H1 (cell line): ENCODE measurements around the gene SH3BP2. TPM values are rescaled to one million over a fixed set of nuclear protein-coding genes. Genes with fewer than 3 reads are reported as not detected.

ENCODE experiments used
- CTCF ChIA-PET: fragments of 300-600 bp; sonication (Branson Sonifier 250); formaldehyde crosslinking; loops from one replicate; lab custom pipeline; 2021; ENCODE audit not compliant: partially characterized antibody; lab: Charles Lee
- POLR2A ChIA-PET: fragments of 300-600 bp; sonication (Branson Sonifier 250); formaldehyde crosslinking; loops from one replicate; lab custom pipeline; 2021; ENCODE audit warnings: inconsistent platforms; ENCODE audit not compliant: partially characterized antibody; lab: Charles Lee
- DNase-seq, 2 experiments: peaks; one replicate each; pipeline versions ENCODE4 v3.0.0 to v3.0.0-alpha.2; 2010 to 2022; ENCODE audit warnings: low spot score in 2 of 2, low read depth in 1 of 2, mixed read lengths in 1 of 2
- FAIRE-seq: peaks from 2 replicates; lab custom pipeline; 2011; peaks lifted over from hg19 to GRCh38; lab: Jason Lieb, UNC
- H2AFZ ChIP-seq: 2 replicates; pipeline ENCODE4 v1.8.1; 2012; ENCODE audit warnings: low read length, inconsistent platforms
- H2AK5ac ChIP-seq: 2 replicates; pipeline ENCODE4 v1.6.1; 2013; ENCODE audit warnings: low read depth, low read length
- H2BK120ac ChIP-seq: replicated peaks from 2 replicates; pipeline ENCODE3; 2013; ENCODE audit warnings: low read depth, low read length, inconsistent platforms
- H2BK12ac ChIP-seq: 2 replicates; pipeline ENCODE4 v1.6.1; 2013; ENCODE audit warnings: low read depth, low read length
- H2BK15ac ChIP-seq: 2 replicates; pipeline ENCODE4 v1.6.1; 2013; ENCODE audit warnings: low read length
- H2BK20ac ChIP-seq: 2 replicates; pipeline ENCODE4 v1.6.1; 2013; ENCODE audit warnings: low read length
- H2BK5ac ChIP-seq: 2 replicates; pipeline ENCODE4 v1.6.1; 2013; ENCODE audit warnings: low read depth, low read length
- H3K14ac ChIP-seq: 2 replicates; pipeline ENCODE4 v1.6.1; 2013; ENCODE audit warnings: inconsistent platforms; ENCODE audit not compliant: insufficient read length
- H3K18ac ChIP-seq: 2 replicates; pipeline ENCODE4 v1.6.1; 2013; ENCODE audit warnings: low read length; ENCODE audit errors: extremely low read depth
- H3K23ac ChIP-seq: 2 replicates; pipeline ENCODE4 v1.6.1; 2013; ENCODE audit warnings: inconsistent platforms; ENCODE audit not compliant: insufficient read length
- H3K23me2 ChIP-seq: 2 replicates; pipeline ENCODE4 v1.6.1; 2013; ENCODE audit warnings: low read depth, low read length
- H3K27ac ChIP-seq: 2 replicates; pipeline ENCODE4 v1.6.1; 2011; ENCODE audit warnings: low read depth, low read length, inconsistent platforms
- H3K27me3 ChIP-seq, 4 experiments: replicated peaks in 1 of 4; 1 replicate in 1 of 4; 2 replicates in 3 of 4; pipeline versions ENCODE4 v1.6.1 to v1.8.1; 2011 to 2013; ENCODE audit warnings: low read length in 3 of 4, mild to moderate bottlenecking in 3 of 4, inconsistent platforms in 2 of 4, mixed read lengths in 2 of 4, moderate library complexity in 1 of 4; ENCODE audit not compliant: control insufficient read depth in 3 of 4, insufficient read depth in 3 of 4; ENCODE audit errors: extremely low read depth in 1 of 4
- H3K36me3 ChIP-seq, 4 experiments: 2 replicates each; pipeline versions ENCODE4 v1.6.1 to v1.8.1; 2011 to 2013; ENCODE audit warnings: mild to moderate bottlenecking in 4 of 4, low read length in 3 of 4, moderate library complexity in 2 of 4, control low read depth in 1 of 4, inconsistent platforms in 1 of 4; ENCODE audit not compliant: insufficient read depth in 4 of 4, control insufficient read depth in 2 of 4
- H3K4ac ChIP-seq: replicated peaks from 2 replicates; pipeline ENCODE3; 2013; ENCODE audit warnings: low read length, low read depth, mixed read lengths, inconsistent platforms; ENCODE audit not compliant: insufficient read length
- H3K4me1 ChIP-seq, 4 experiments: replicated peaks in 1 of 4; 1 replicate in 1 of 4; 2 replicates in 3 of 4; pipeline versions ENCODE4 v1.6.1 to v1.8.1; 2011 to 2013; ENCODE audit warnings: low read length in 3 of 4, inconsistent platforms in 2 of 4, mixed read lengths in 1 of 4; ENCODE audit not compliant: insufficient read depth in 4 of 4, control insufficient read depth in 3 of 4
- H3K4me2 ChIP-seq, 2 experiments: 2 replicates each; pipeline versions ENCODE4 v1.6.1 to v1.8.1; 2011 to 2013; ENCODE audit warnings: low read depth in 2 of 2, low read length in 2 of 2, control low read depth in 1 of 2, inconsistent platforms in 1 of 2, mild to moderate bottlenecking in 1 of 2; ENCODE audit not compliant: insufficient read depth in 1 of 2
- H3K4me3 ChIP-seq, 4 experiments: fragments of 200-600, 300-600 bp in 1 of 4; sonication (generic), shearing (Covaris generic), sonication (Bioruptor Twin) in 1 of 4; 2 replicates each; pipeline versions ENCODE4 v1.5.1 to v1.8.1; 2011 to 2016; ENCODE audit warnings: low read length in 4 of 4, low read depth in 3 of 4, control low read depth in 2 of 4, inconsistent platforms in 2 of 4, mild to moderate bottlenecking in 2 of 4, mixed read lengths in 1 of 4, moderate library complexity in 1 of 4; ENCODE audit not compliant: insufficient read depth in 2 of 4; ENCODE audit errors: extremely low read depth in 1 of 4
- H3K56ac ChIP-seq: replicated peaks from 2 replicates; pipeline ENCODE3; 2013; ENCODE audit warnings: low read depth, mild to moderate bottlenecking, mixed read lengths, low read length, inconsistent platforms; ENCODE audit not compliant: insufficient read length
- H3K79me1 ChIP-seq: 2 replicates; pipeline ENCODE4 v1.6.1; 2013; ENCODE audit warnings: low read depth, low read length, control low read depth
- H3K79me2 ChIP-seq, 2 experiments: 2 replicates each; pipeline versions ENCODE4 v1.6.1 to v1.8.1; 2012 to 2013; ENCODE audit warnings: low read length in 2 of 2, mild to moderate bottlenecking in 2 of 2, inconsistent platforms in 1 of 2; ENCODE audit not compliant: insufficient read depth in 2 of 2, control insufficient read depth in 1 of 2
- H3K9ac ChIP-seq, 4 experiments: replicated peaks in 1 of 4; 1 replicate in 1 of 4; 2 replicates in 3 of 4; pipeline versions ENCODE4 v1.6.1 to v1.8.1; 2011 to 2013; ENCODE audit warnings: low read depth in 3 of 4, low read length in 3 of 4, control low read depth in 2 of 4, mild to moderate bottlenecking in 2 of 4, moderate library complexity in 2 of 4, inconsistent platforms in 1 of 4; ENCODE audit errors: extremely low read depth in 1 of 4
- H3K9me3 ChIP-seq, 2 experiments: 2 replicates each; pipeline versions ENCODE4 v1.6.1 to v1.8.1; 2012 to 2013; ENCODE audit warnings: mild to moderate bottlenecking in 2 of 2, moderate library complexity in 2 of 2, control low read depth in 1 of 2, inconsistent platforms in 1 of 2, low read depth in 1 of 2, low read length in 1 of 2, mixed read lengths in 1 of 2; ENCODE audit not compliant: insufficient read depth in 2 of 2
- H4K20me1 ChIP-seq, 2 experiments: replicated peaks in 1 of 2; 2 replicates each; pipeline versions ENCODE3 to v1.8.1; 2011 to 2013; ENCODE audit warnings: inconsistent platforms in 2 of 2, low read length in 2 of 2, mild to moderate bottlenecking in 1 of 2; ENCODE audit not compliant: insufficient read depth in 2 of 2, control insufficient read depth in 1 of 2
- H4K5ac ChIP-seq: 2 replicates; pipeline ENCODE4 v1.6.1; 2013; ENCODE audit warnings: low read length, low read depth, mixed read lengths, inconsistent platforms; ENCODE audit not compliant: insufficient read length
- H4K8ac ChIP-seq: 2 replicates; pipeline ENCODE4 v1.8.0; 2013; ENCODE audit warnings: mild to moderate bottlenecking, moderate library complexity, low read length, inconsistent platforms; ENCODE audit not compliant: insufficient read depth; ENCODE audit errors: extremely low read depth
- H4K91ac ChIP-seq: replicated peaks from 2 replicates; pipeline ENCODE3; 2013; ENCODE audit warnings: low read length, mixed read lengths, inconsistent platforms; ENCODE audit not compliant: insufficient read length
- ASH2L ChIP-seq: fragments of 200-600, 300-600 bp; sonication (generic); IDR thresholded peaks from one replicate; pipeline ENCODE4 v1.7.1; 2017; ENCODE audit warnings: low read length
- CTCF ChIP-seq, 3 experiments: IDR thresholded peaks; 1 replicate in 2 of 3; 2 replicates in 1 of 3; pipeline versions ENCODE4 v1.5.1 to v1.6.1; 2011; ENCODE audit warnings: low read length in 3 of 3, mild to moderate bottlenecking in 3 of 3, inconsistent platforms in 2 of 3, low read depth in 1 of 3, moderate library complexity in 1 of 3; ENCODE audit not compliant: insufficient read depth in 1 of 3; ENCODE audit errors: control extremely low read depth in 1 of 3
- EP300 ChIP-seq, 2 experiments: IDR thresholded peaks; 1 replicate in 1 of 2; 2 replicates in 1 of 2; pipeline ENCODE4 v1.6.1; 2011 to 2012; ENCODE audit warnings: low read depth in 2 of 2, low read length in 2 of 2, mild to moderate bottlenecking in 2 of 2, borderline replicate concordance in 1 of 2, inconsistent platforms in 1 of 2, moderate library complexity in 1 of 2
- FOSL1 ChIP-seq: IDR thresholded peaks from 2 replicates; pipeline ENCODE4 v1.6.1; 2011; ENCODE audit warnings: mild to moderate bottlenecking, low read depth, low read length, moderate library complexity; ENCODE audit not compliant: insufficient read depth
- GABPA ChIP-seq: IDR thresholded peaks from 2 replicates; pipeline ENCODE4 v1.6.1; 2011; ENCODE audit warnings: mild to moderate bottlenecking, low read length, moderate library complexity, borderline replicate concordance; ENCODE audit not compliant: insufficient read depth
- KDM1A ChIP-seq: fragments of 200-600, 300-600 bp; sonication (generic); IDR thresholded peaks from 2 replicates; pipeline ENCODE4 v1.7.1; 2016; ENCODE audit warnings: mild to moderate bottlenecking, low read length, borderline replicate concordance
- SP1 ChIP-seq: IDR thresholded peaks from 2 replicates; pipeline ENCODE4 v1.6.1; 2011; ENCODE audit warnings: low read depth, low read length
- SP2 ChIP-seq: IDR thresholded peaks from 2 replicates; pipeline ENCODE4 v1.6.1; 2012; ENCODE audit warnings: mild to moderate bottlenecking, low read length, inconsistent platforms
- TAF1 ChIP-seq: IDR thresholded peaks from 2 replicates; pipeline ENCODE4 v1.6.1; 2011; ENCODE audit warnings: mild to moderate bottlenecking, low read depth, low read length
- WGBS, 2 experiments: shearing (Covaris generic) in 1 of 2; methylation state at CpG; one replicate each; pipeline versions ENCODE4 v1.1.6 to v1.1.7; 2013 to 2015; ENCODE audit warnings: low lambda C conversion rate in 2 of 2, mixed read lengths in 2 of 2, inconsistent platforms in 1 of 2, low coverage in 1 of 2, missing lambda C conversion rate in 1 of 2; ENCODE audit not compliant: insufficient replicate concordance in 2 of 2, insufficient coverage in 1 of 2, insufficient read length in 1 of 2; ENCODE audit errors: extremely low coverage in 1 of 2, missing lambda C conversion rate in 1 of 2; 5-methylcytosine and 5-hydroxymethylcytosine counted together
- polyA plus RNA-seq, 7 experiments: library from polyadenylated mRNA; depleted of rRNA in 3 of 7; stranded (reverse) in 5 of 7; unstranded in 2 of 7; fragments of >200 nt in 5 of 7; fragments of 200-250 nt in 2 of 7; gene quantifications; 1 replicate in 5 of 7; 2 replicates in 1 of 7; 4 replicates in 1 of 7; pipeline versions ENCODE4 v1.2.1 to v1.2.3, GENCODE V29; 2011 to 2013; ENCODE audit warnings: missing spikeins in 2 of 7, mixed read lengths in 2 of 7
- total RNA-seq: library from RNA; stranded (reverse); fragmentation: NEBNext Ultra II Directional; extraction: Animal tissue kit (Norgen Biotek cat#: 25700); gene quantifications from 2 replicates; pipeline ENCODE4 v1.2.1, GENCODE V29; 2021

The SH3BP2 gene
- total and polyA plus RNA-seq, 2 of the 8 experiments (the other 6 are each of a cell fraction or from before 2014, with no cell fraction given), result 27.4 to 31.4 TPM

DNA sequence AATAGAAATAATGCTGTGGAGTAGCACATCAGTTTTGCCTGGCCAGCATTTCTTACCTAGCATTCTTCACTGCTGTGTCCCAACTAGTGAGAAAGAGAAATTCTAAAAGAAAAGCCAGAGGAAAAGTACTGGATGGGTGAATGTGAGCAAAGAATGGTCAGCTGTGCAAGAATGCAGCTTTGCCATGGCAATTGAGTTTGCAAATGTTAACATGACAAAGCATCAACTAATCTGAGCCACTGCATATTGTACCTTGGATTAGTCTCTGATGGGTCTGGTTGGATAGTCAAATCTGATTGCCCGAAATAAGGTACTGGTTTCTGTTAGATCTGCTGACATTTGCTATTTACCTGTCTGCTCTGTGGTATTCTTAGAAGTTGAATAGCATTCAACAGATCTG, 89.5 kb downstream of the SH3BP2 start:
- Histone ChIP-seq H2BK12ac (no peak overlapping the region), H2BK5ac (no peak overlapping the region), H3K14ac (no peak overlapping the region), H3K4me1 (peaks cover 0 to 5% (median 2%) of the 10 kb centered on the region in 4 experiments; a peak in 4 of 7 replicates), H4K20me1 (peaks cover 0 to 4% of the 10 kb centered on the region in 2 experiments), H3K4ac (no peak overlapping the region), H2BK120ac (no peak overlapping the region), H3K79me2 (peaks cover 0 to 4% of the 10 kb centered on the region in 2 experiments; a peak in 1 of 4 replicates), H3K36me3 (peaks cover 2 to 31% (median 13%) of the 10 kb centered on the region in 4 experiments; a peak in 6 of 8 replicates), H3K18ac (no peak overlapping the region), H4K5ac (no peak overlapping the region), H4K8ac (no peak overlapping the region), H2BK15ac (no peak overlapping the region), H3K23ac (no peak overlapping the region), H3K27ac (no peak overlapping the region), H2AFZ (no peak overlapping the region), H2AK5ac (no peak overlapping the region), H3K4me3 (no peak overlapping the region), H3K27me3 (no peaks in the 10 kb centered on the region), H3K23me2 (no peaks in the 10 kb centered on the region), H2BK20ac (no peak overlapping the region), H3K56ac (no peak overlapping the region), H3K9ac (no peak overlapping the region), H3K4me2 (peak overlapping the region in 1 of 2 experiments; percentile 48; a peak in 2 of 4 replicates), H3K9me3 (no peaks in the 10 kb centered on the region), H4K91ac (no peak overlapping the region), H3K79me1 (no peaks in the 10 kb centered on the region; the same call in none of the 2 replicates)
- no peak for FAIRE-seq
- DNase-seq, result no peak
- ChIA-PET POLR2A (interaction anchor here (0.8 to 1.6 kb wide), 2 partner anchors 14 to 22 kb away, joined by 3 to 6 read pairs; no protein-coding TSS in a partner anchor), CTCF (interaction anchor here (0.6 to 0.7 kb wide), 2 partner anchors 124 to 901 kb away, joined by 3 to 4 read pairs; no protein-coding TSS in a partner anchor)
- WGBS, 2 experiments, result 91% methylated on average over 1 of the region's 1 CpG; no CpG with 5 or more reads in 1 of the 2 experiments
- TF ChIP-seq SP1, result no peak
- no peak for TF ChIP-seq KDM1A
- no peak for TF ChIP-seq SP2
- no peak for TF ChIP-seq ASH2L
- no peak for TF ChIP-seq CTCF (IDR thresholded peaks at IDR 0.05; ENCODE audit: control extremely low read depth in 1 of 3, insufficient read depth in 1 of 3, low read depth in 1 of 3, low read length in 3 of 3)
- TF ChIP-seq FOSL1, result no peak
- TF ChIP-seq GABPA, result no peak
- TF ChIP-seq EP300 (IDR thresholded peaks at IDR 0.05; ENCODE audit: borderline replicate concordance in 1 of 2, low read depth in 2 of 2, low read length in 2 of 2), result no peak
- no peak for TF ChIP-seq TAF1
